Measurements from ENCODE around the gene POLR2H.

Gene POLR2H

DNA sequence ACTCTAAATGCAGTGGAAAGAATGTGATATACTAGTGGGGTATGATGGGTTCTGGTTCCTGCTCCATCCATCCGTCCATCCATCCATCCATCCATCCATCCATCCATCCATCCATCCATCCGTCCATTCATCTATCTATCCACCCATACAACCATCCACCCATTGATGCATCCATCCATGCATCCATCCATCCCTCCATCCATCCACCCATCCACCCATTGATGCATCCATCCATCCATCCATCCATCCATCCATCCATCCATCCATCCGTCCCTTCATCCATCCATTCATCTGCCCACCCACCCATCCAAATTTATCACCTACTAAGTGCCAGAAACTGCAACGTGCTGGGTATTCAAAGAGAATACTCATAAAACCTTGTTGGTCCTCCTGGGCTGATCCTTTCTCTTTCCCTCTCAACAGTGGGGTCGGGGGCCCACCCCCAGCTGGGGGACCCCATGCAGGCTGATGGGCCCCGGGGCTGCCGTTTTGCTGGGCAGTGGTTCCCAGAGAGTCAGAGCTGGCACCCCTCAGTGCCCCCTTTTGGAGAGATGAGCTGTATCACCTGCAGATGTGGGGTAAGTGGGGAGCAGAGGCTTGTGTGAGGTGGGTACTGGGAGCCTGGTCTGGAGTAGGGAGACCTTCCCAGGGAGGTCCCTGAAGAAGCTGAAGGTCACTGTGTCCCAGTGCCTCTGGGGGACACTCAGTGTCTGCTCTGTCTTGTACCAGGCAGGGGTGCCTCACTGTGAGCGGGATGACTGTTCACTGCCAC lies 26.8 kb downstream of the POLR2H start:
- H4K12ac ChIP-seq (ENCODE audit: low read depth, low read length), result no peak overlapping the region
- H3K36me3 ChIP-seq (ENCODE audit: control insufficient read depth in 1 of 2, insufficient read depth in 2 of 2, low read length in 2 of 2), result peaks cover 2 to 3% of the 10 kb centered on the region in 2 experiments
- no peak overlapping the region for H2BK12ac ChIP-seq (ENCODE audit: low read length)
- no peak overlapping the region for H2AK5ac ChIP-seq (ENCODE audit: low read length)
- H4K8ac ChIP-seq (ENCODE audit: low read depth, low read length), result no peak overlapping the region
- H3K4me1 ChIP-seq (ENCODE audit: control insufficient read depth in 1 of 2, insufficient read depth in 2 of 2, low read length in 2 of 2), result no peaks in the 10 kb centered on the region
- H2BK5ac ChIP-seq (ENCODE audit: low read depth, low read length, poor library complexity), result no peak overlapping the region
- no peak overlapping the region for H3K14ac ChIP-seq (ENCODE audit: low read length)
- H3K9me3 ChIP-seq (ENCODE audit: insufficient read depth, low read depth, low read length), result peaks cover 4% of the 10 kb centered on the region
- 100% methylated on average over 1 of the region's 8 CpGs for WGBS (ENCODE audit: extremely low coverage, insufficient coverage, insufficient read length)
- H3K27ac ChIP-seq (ENCODE audit: low read depth, low read length), result no peak overlapping the region
- no peak overlapping the region for H3K4me2 ChIP-seq (ENCODE audit: low read length)
- H4K91ac ChIP-seq (ENCODE audit: low read depth, low read length), result no peak overlapping the region
- no peaks in the 10 kb centered on the region for H3K27me3 ChIP-seq (ENCODE audit: insufficient read depth, low read length)
- no peaks in the 10 kb centered on the region for H3K79me2 ChIP-seq (ENCODE audit: control insufficient read depth, insufficient read depth, low read length, poor library complexity)
- no peak overlapping the region for H2AFZ ChIP-seq (ENCODE audit: insufficient read depth, low read length, poor library complexity)
- H3K79me1 ChIP-seq (ENCODE audit: low read length), result no peaks in the 10 kb centered on the region
- no peak overlapping the region for H3K4me3 ChIP-seq (ENCODE audit: low read depth, low read length)
- H3K23ac ChIP-seq (ENCODE audit: low read length), result no peak overlapping the region
- H3K9ac ChIP-seq (ENCODE audit: low read length), result no peak overlapping the region
- no peak overlapping the region for H2BK120ac ChIP-seq (ENCODE audit: insufficient read depth, low read length, poor library complexity)
- H3K18ac ChIP-seq (ENCODE audit: low read length), result no peak overlapping the region
- no peak for DNase-seq
- no peak overlapping the region for H3K4ac ChIP-seq (ENCODE audit: low read depth, low read length)

DNA sequence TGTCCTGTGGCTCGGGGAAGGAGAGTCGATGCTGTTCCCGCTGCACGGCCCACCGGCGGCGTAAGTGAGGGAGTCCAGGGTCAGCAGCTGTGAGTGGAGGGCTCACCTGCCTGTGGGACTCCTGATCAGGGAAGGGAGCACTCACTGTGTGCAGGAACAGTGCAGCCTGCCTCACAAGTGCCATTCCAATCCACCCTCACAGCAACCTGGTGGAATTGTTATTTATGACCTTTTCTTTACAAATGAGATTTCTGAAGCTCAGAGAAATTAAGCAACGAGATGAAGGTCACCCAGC lies 27.4 kb downstream of the POLR2H start:
- H2AFZ ChIP-seq (ENCODE audit: insufficient read depth, low read length, poor library complexity), result no peak overlapping the region
- no peak overlapping the region for H3K18ac ChIP-seq (ENCODE audit: low read length)
- H3K23ac ChIP-seq (ENCODE audit: low read length), result no peak overlapping the region
- no peak overlapping the region for H2BK5ac ChIP-seq (ENCODE audit: low read depth, low read length, poor library complexity)
- no peak overlapping the region for H3K4ac ChIP-seq (ENCODE audit: low read depth, low read length)
- H2BK12ac ChIP-seq (ENCODE audit: low read length), result no peak overlapping the region
- peaks cover 4% of the 10 kb centered on the region for H3K9me3 ChIP-seq (ENCODE audit: insufficient read depth, low read depth, low read length)
- no peak for DNase-seq
- H3K4me1 ChIP-seq (ENCODE audit: control insufficient read depth in 1 of 2, insufficient read depth in 2 of 2, low read length in 2 of 2), result no peaks in the 10 kb centered on the region
- peaks cover 2 to 3% of the 10 kb centered on the region in 2 experiments for H3K36me3 ChIP-seq (ENCODE audit: control insufficient read depth in 1 of 2, insufficient read depth in 2 of 2, low read length in 2 of 2)
- H3K4me3 ChIP-seq (ENCODE audit: low read depth, low read length), result no peak overlapping the region
- no peak overlapping the region for H3K14ac ChIP-seq (ENCODE audit: low read length)
- H2AK5ac ChIP-seq (ENCODE audit: low read length), result no peak overlapping the region
- WGBS (ENCODE audit: extremely low coverage, insufficient coverage, insufficient read length), result no CpG with 5 or more reads among the region's 8 CpGs
- H3K79me1 ChIP-seq (ENCODE audit: low read length), result no peaks in the 10 kb centered on the region
- H4K12ac ChIP-seq (ENCODE audit: low read depth, low read length), result no peak overlapping the region
- no peak overlapping the region for H3K9ac ChIP-seq (ENCODE audit: low read length)
- no peak overlapping the region for H3K27ac ChIP-seq (ENCODE audit: low read depth, low read length)
- no peak overlapping the region for H4K91ac ChIP-seq (ENCODE audit: low read depth, low read length)
- H3K79me2 ChIP-seq (ENCODE audit: control insufficient read depth, insufficient read depth, low read length, poor library complexity), result no peaks in the 10 kb centered on the region
- H3K27me3 ChIP-seq (ENCODE audit: insufficient read depth, low read length), result no peaks in the 10 kb centered on the region
- no peak overlapping the region for H2BK120ac ChIP-seq (ENCODE audit: insufficient read depth, low read length, poor library complexity)
- H3K4me2 ChIP-seq (ENCODE audit: low read length), result no peak overlapping the region
- no peak overlapping the region for H4K8ac ChIP-seq (ENCODE audit: low read depth, low read length)

DNA sequence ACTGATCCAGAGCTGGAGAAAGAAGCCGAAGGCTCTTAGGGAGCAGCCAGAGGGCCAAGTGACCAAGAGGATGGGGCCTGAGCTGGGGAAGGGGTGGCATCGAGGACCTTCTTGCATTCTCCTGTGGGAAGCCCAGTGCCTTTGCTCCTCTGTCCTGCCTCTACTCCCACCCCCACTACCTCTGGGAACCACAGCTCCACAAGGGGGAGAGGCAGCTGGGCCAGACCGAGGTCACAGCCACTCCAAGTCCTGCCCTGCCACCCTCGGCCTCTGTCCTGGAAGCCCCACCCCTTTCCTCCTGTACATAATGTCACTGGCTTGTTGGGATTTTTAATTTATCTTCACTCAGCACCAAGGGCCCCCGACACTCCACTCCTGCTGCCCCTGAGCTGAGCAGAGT lies 27.9 kb downstream of the POLR2H start:
- no peaks in the 10 kb centered on the region for H3K4me1 ChIP-seq (ENCODE audit: control insufficient read depth in 1 of 2, insufficient read depth in 2 of 2, low read length in 2 of 2)

DNA sequence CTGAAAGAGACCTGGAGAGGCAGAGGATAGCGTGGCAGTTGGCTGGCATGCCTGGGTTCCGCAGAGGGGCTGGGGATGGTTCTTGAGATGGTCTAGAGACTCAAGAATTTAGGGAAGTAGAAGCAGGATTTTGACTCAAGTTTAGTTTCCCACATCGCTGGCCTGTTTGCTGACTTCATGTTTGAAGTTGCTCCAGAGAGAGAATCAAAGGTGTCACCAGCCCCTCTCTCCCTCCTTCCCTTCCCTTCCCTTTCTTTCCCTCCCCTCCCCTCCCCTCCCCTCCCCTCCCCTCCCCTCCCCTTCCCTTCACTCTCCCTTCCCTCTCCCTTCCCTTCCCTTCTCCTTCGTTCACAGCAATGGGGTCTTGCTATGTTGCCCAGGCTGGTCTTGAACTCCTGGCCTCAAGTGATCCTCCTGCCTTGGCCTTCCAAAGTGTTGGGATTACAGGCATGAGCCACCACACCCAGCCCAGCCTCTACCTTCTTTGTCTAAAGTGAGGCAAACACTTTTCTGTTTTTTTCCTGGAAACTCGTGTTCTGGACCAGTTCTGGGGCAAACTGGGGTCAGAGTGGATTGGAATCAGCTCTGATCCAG lies 28.5 kb downstream of the POLR2H start:
- H3K4me3 ChIP-seq (ENCODE audit: low read depth, low read length), result no peak overlapping the region
- peaks cover 4% of the 10 kb centered on the region for H3K9me3 ChIP-seq (ENCODE audit: insufficient read depth, low read depth, low read length)
- no peak overlapping the region for H2AFZ ChIP-seq (ENCODE audit: insufficient read depth, low read length, poor library complexity)
- H3K79me1 ChIP-seq (ENCODE audit: low read length), result no peaks in the 10 kb centered on the region
- H4K12ac ChIP-seq (ENCODE audit: low read depth, low read length), result no peak overlapping the region
- H4K91ac ChIP-seq (ENCODE audit: low read depth, low read length), result no peak overlapping the region
- H3K14ac ChIP-seq (ENCODE audit: low read length), result no peak overlapping the region
- no peak overlapping the region for H4K8ac ChIP-seq (ENCODE audit: low read depth, low read length)
- H2AK5ac ChIP-seq (ENCODE audit: low read length), result no peak overlapping the region
- H2BK12ac ChIP-seq (ENCODE audit: low read length), result no peak overlapping the region
- H3K18ac ChIP-seq (ENCODE audit: low read length), result no peak overlapping the region
- DNase-seq, result no peak
- H3K9ac ChIP-seq (ENCODE audit: low read length), result no peak overlapping the region
- no CpG with 5 or more reads among the region's 5 CpGs for WGBS (ENCODE audit: extremely low coverage, insufficient coverage, insufficient read length)
- H3K4ac ChIP-seq (ENCODE audit: low read depth, low read length), result no peak overlapping the region
- no peaks in the 10 kb centered on the region for H3K4me1 ChIP-seq (ENCODE audit: control insufficient read depth in 1 of 2, insufficient read depth in 2 of 2, low read length in 2 of 2)
- peaks cover 2 to 3% of the 10 kb centered on the region in 2 experiments for H3K36me3 ChIP-seq (ENCODE audit: control insufficient read depth in 1 of 2, insufficient read depth in 2 of 2, low read length in 2 of 2)
- no peak overlapping the region for H2BK5ac ChIP-seq (ENCODE audit: low read depth, low read length, poor library complexity)
- no peaks in the 10 kb centered on the region for H3K27me3 ChIP-seq (ENCODE audit: insufficient read depth, low read length)
- no peak overlapping the region for H2BK120ac ChIP-seq (ENCODE audit: insufficient read depth, low read length, poor library complexity)
- no peaks in the 10 kb centered on the region for H3K79me2 ChIP-seq (ENCODE audit: control insufficient read depth, insufficient read depth, low read length, poor library complexity)
- no peak overlapping the region for H3K23ac ChIP-seq (ENCODE audit: low read length)
- no peak overlapping the region for H3K27ac ChIP-seq (ENCODE audit: low read depth, low read length)
- no peak overlapping the region for H3K4me2 ChIP-seq (ENCODE audit: low read length)

More for the DNA sequence above, 27.9 kb downstream of the POLR2H start:
- Histone ChIP-seq H3K18ac (ENCODE audit: low read length) (no peak overlapping the region), H3K79me1 (ENCODE audit: low read length) (no peaks in the 10 kb centered on the region), H3K27me3 (ENCODE audit: insufficient read depth, low read length) (no peaks in the 10 kb centered on the region), H3K9ac (ENCODE audit: low read length) (no peak overlapping the region), H4K91ac (ENCODE audit: low read depth, low read length) (no peak overlapping the region), H3K4me2 (ENCODE audit: low read length) (no peak overlapping the region), H3K4me3 (ENCODE audit: low read depth, low read length) (no peak overlapping the region), H3K36me3 (ENCODE audit: control insufficient read depth in 1 of 2, insufficient read depth in 2 of 2, low read length in 2 of 2) (peaks cover 2 to 3% of the 10 kb centered on the region in 2 experiments), H3K27ac (ENCODE audit: low read depth, low read length) (no peak overlapping the region), H3K14ac (ENCODE audit: low read length) (no peak overlapping the region), H3K79me2 (ENCODE audit: control insufficient read depth, insufficient read depth, low read length, poor library complexity) (no peaks in the 10 kb centered on the region), H3K4ac (ENCODE audit: low read depth, low read length) (no peak overlapping the region), H4K8ac (ENCODE audit: low read depth, low read length) (no peak overlapping the region), H2BK5ac (ENCODE audit: low read depth, low read length, poor library complexity) (no peak overlapping the region), H3K23ac (ENCODE audit: low read length) (no peak overlapping the region), H3K9me3 (ENCODE audit: insufficient read depth, low read depth, low read length) (peaks cover 4% of the 10 kb centered on the region), H2BK120ac (ENCODE audit: insufficient read depth, low read length, poor library complexity) (no peak overlapping the region), H2AK5ac (ENCODE audit: low read length) (no peak overlapping the region), H2AFZ (ENCODE audit: insufficient read depth, low read length, poor library complexity) (no peak overlapping the region), H4K12ac (ENCODE audit: low read depth, low read length) (no peak overlapping the region), H2BK12ac (ENCODE audit: low read length) (no peak overlapping the region)
- no CpG with 5 or more reads among the region's 5 CpGs for WGBS (ENCODE audit: extremely low coverage, insufficient coverage, insufficient read length)
- no peak for DNase-seq

Data from trophoblast cell (in vitro differentiated cells and primary cell).